ENCODE results near the gene NDE1. TPM values are rescaled to one million over a fixed set of nuclear protein-coding genes. Genes with fewer than 3 reads are reported as not detected.

Gene NDE1
- total RNA-seq, 1 donor from 2014 or later, result 31.4 TPM

DNA sequence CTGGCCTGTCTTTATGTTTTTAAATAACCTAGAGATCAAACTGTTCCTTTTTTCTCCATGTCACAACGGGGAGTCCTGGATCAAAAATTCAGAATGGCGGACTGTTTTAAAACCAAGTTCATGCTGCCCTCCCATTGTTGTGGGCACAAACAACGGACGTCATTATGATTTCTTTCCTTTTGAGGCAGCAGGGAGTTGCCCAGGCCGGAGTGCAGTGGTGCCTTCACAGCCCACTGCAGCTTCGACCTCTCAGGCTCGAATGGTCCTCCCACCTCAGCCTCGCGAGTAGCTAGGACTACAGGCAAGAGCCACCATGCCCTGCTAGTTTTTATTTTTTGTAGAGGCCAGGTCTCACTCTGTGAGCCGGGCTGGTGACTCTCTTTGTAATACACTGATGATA, 26.5 kb downstream of the NDE1 start:
- TF ChIP-seq, protein P1, sequence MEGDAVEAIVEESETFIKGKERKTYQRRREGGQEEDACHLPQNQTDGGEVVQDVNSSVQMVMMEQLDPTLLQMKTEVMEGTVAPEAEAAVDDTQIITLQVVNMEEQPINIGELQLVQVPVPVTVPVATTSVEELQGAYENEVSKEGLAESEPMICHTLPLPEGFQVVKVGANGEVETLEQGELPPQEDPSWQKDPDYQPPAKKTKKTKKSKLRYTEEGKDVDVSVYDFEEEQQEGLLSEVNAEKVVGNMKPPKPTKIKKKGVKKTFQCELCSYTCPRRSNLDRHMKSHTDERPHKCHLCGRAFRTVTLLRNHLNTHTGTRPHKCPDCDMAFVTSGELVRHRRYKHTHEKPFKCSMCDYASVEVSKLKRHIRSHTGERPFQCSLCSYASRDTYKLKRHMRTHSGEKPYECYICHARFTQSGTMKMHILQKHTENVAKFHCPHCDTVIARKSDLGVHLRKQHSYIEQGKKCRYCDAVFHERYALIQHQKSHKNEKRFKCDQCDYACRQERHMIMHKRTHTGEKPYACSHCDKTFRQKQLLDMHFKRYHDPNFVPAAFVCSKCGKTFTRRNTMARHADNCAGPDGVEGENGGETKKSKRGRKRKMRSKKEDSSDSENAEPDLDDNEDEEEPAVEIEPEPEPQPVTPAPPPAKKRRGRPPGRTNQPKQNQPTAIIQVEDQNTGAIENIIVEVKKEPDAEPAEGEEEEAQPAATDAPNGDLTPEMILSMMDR (IDR thresholded peaks at IDR 0.05; ENCODE audit: insufficient read depth, low read length, poor library complexity, severe bottlenecking), result no peak
- no peaks in the 10 kb centered on the region for H3K27me3 ChIP-seq (ENCODE audit: control insufficient read depth, insufficient read depth, low read length)
- no peak for DNase-seq (ENCODE audit: low read depth)
- no peaks in the 10 kb centered on the region for H3K36me3 ChIP-seq (ENCODE audit: control insufficient read depth, insufficient read depth, low read length)
- H3K4me3 ChIP-seq (ENCODE audit: low read depth, low read length), result no peak overlapping the region

DNA sequence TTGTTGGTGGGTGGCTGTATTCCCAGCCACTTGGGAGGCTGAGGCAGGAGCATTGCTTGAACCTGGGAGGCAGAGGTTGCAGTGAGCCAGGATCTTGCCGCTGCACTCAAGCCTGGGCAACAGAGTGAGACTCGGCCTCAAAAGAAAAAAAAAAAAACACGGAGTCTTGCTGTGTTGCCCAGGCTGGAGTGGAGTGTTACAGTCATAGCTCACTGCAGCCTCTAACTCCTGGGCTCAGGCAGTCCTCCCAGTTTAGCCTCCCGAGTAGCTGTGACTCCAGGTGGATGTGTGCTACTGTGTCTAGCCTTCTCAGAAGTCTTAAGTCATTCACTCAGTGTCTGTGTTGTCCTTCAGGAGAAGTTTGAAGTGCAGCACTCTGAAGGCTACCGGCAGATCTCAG, 27.4 kb downstream of the NDE1 start:
- no peak for DNase-seq (ENCODE audit: low read depth)
- H3K27me3 ChIP-seq (ENCODE audit: control insufficient read depth, insufficient read depth, low read length), result no peaks in the 10 kb centered on the region
- no peaks in the 10 kb centered on the region for H3K36me3 ChIP-seq (ENCODE audit: control insufficient read depth, insufficient read depth, low read length)
- H3K4me3 ChIP-seq (ENCODE audit: low read depth, low read length), result no peak overlapping the region
- TF ChIP-seq, protein P1 (IDR thresholded peaks at IDR 0.05; ENCODE audit: insufficient read depth, low read length, poor library complexity, severe bottlenecking), result no peak

- TF ChIP-seq, protein P1 (IDR thresholded peaks at IDR 0.05; ENCODE audit: insufficient read depth, low read length, poor library complexity, severe bottlenecking), result peak; percentile 64
- Histone ChIP-seq H3K36me3 (ENCODE audit: control insufficient read depth, insufficient read depth, low read length) (no peaks in the 10 kb centered on the region), H3K27me3 (ENCODE audit: control insufficient read depth, insufficient read depth, low read length) (no peaks in the 10 kb centered on the region), H3K4me3 (ENCODE audit: low read depth, low read length) (no peak overlapping the region)
- DNase-seq (ENCODE audit: low read depth), result peak; percentile 42
Measured at GRCh38 chr16:15682105-15682570, 32.1 kb downstream of the NDE1 start.

DNA sequence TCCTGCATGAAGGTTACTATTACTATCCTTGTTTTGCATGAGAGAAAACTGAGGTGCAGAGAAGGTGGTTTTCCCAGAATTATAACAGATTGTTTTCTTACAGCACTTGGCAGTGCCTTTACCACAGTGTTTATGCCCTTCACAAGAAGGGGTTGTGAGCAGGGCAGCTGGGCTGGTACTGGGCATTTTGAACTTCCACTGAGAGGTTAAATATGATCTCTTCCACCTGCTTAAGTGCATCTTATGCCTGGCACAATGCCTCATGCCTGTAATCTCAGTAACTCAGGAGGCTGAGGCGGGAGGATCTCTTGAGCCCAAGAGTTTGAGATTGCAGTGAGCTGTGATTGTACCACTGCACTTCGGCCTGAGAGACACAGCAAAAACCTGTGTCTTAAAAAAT, 36.2 kb downstream of the NDE1 start:
- H3K4me3 ChIP-seq (ENCODE audit: low read depth, low read length), result no peak overlapping the region
- no peaks in the 10 kb centered on the region for H3K36me3 ChIP-seq (ENCODE audit: control insufficient read depth, insufficient read depth, low read length)
- TF ChIP-seq, protein P1 (IDR thresholded peaks at IDR 0.05; ENCODE audit: insufficient read depth, low read length, poor library complexity, severe bottlenecking), result no peak
- no peak for DNase-seq (ENCODE audit: low read depth)
- H3K27me3 ChIP-seq (ENCODE audit: control insufficient read depth, insufficient read depth, low read length), result no peaks in the 10 kb centered on the region

DNA sequence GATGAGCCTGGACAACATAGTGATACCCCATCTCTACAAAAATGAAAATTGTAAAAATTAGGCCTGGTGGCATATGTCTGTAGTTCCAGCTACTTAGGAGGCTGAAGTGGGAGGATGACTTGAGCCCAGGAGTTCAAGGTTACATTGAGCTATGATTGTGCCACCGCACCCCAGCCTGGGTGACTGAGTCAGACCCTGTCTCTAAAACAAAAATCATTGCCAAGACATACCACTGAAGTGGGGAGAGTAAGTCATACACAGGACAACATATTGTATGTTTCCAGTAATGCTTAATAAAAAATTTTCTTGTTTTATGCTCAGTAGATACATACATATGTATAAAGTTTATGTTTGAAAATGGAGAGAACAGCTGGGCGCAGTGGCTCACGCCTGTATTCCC, 39.2 kb downstream of the NDE1 start:
- TF ChIP-seq, protein P1 (IDR thresholded peaks at IDR 0.05; ENCODE audit: insufficient read depth, low read length, poor library complexity, severe bottlenecking), result no peak
- no peak for DNase-seq (ENCODE audit: low read depth)
- Histone ChIP-seq H3K27me3 (ENCODE audit: control insufficient read depth, insufficient read depth, low read length) (no peaks in the 10 kb centered on the region), H3K4me3 (ENCODE audit: low read depth, low read length) (no peak overlapping the region), H3K36me3 (ENCODE audit: control insufficient read depth, insufficient read depth, low read length) (no peaks in the 10 kb centered on the region)

DNA sequence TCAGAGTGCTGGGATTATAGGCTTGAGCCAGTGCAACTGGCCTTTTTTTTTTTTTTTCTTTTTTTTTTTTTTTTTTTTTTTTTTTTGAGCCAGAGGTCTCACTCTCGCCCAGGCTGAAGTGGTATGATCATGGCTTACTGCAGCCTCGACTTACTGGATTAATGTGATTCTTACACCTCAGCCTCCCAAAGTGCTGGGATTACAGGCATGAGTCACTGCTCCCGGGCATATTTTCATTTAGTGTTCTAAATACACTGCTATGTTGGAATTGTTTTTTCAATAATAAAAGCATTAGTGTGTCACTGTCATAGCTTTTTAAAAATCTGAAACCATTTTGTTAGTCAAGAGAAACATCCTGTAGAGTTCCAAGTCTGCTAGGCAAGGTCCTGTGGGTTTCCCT, 40.3 kb downstream of the NDE1 start:
- no peak for DNase-seq (ENCODE audit: low read depth)
- Histone ChIP-seq H3K36me3 (ENCODE audit: control insufficient read depth, insufficient read depth, low read length) (no peaks in the 10 kb centered on the region), H3K4me3 (ENCODE audit: low read depth, low read length) (no peak overlapping the region), H3K27me3 (ENCODE audit: control insufficient read depth, insufficient read depth, low read length) (no peaks in the 10 kb centered on the region)
- TF ChIP-seq, protein P1 (IDR thresholded peaks at IDR 0.05; ENCODE audit: insufficient read depth, low read length, poor library complexity, severe bottlenecking), result no peak

Data from kidney epithelial cell (primary cell).